B cell (primary cell): ENCODE results near the gene TEX35. TPM values are rescaled to one million over a fixed set of nuclear protein-coding genes. Genes with fewer than 3 reads are reported as not detected.
A peak's percentile ranks its signal among the peaks of the same experiment; 100 is the strongest.

Source experiments
- ATAC-seq: fragments of 200-7000 bp; cut with Tn5 transposase; one replicate; pipeline ENCODE4 v1.10.0; 2021; ENCODE audit warnings: low read depth, mild to moderate bottlenecking, moderate number of reproducible peaks, moderate library complexity
- CTCF ChIA-PET: fragments of 350-600 bp; sonication (Branson Sonifier 250); formaldehyde crosslinking; loops from one replicate; lab custom pipeline; 2021; ENCODE audit warnings: antibody characterized with exemption, inconsistent platforms; lab: Charles Lee
- POLR2A ChIA-PET: fragments of 350-600 bp; sonication (Branson Sonifier 250); formaldehyde crosslinking; loops from one replicate; lab custom pipeline; 2021; ENCODE audit warnings: antibody characterized with exemption; lab: Charles Lee
- DNase-seq: peaks from one replicate; pipeline ENCODE4 v3.0.0; 2013
- H2AFZ ChIP-seq: 2 replicates; pipeline ENCODE4 v1.6.1; 2012; ENCODE audit warnings: mild to moderate bottlenecking, low read depth, low read length; ENCODE audit not compliant: insufficient read depth, poor library complexity, severe bottlenecking
- H3K27ac ChIP-seq, 2 donors: 1 replicate in 1 of 2; 2 replicates in 1 of 2; pipeline ENCODE4 v1.5.1; 2012 to 2013; ENCODE audit warnings: low read length in 2 of 2, mild to moderate bottlenecking in 2 of 2, moderate library complexity in 1 of 2
- H3K27me3 ChIP-seq, 4 experiments: fragments of 200-600 bp in 1 of 4; sonication (generic) in 1 of 4; replicated peaks in 1 of 4; 1 replicate in 2 of 4; 2 replicates in 2 of 4; pipeline versions ENCODE4 v1.6.1 to v1.7.0; 2013 to 2016; ENCODE audit warnings: low read length in 3 of 4, mild to moderate bottlenecking in 2 of 4, mixed read lengths in 1 of 4, moderate library complexity in 1 of 4; ENCODE audit not compliant: insufficient read depth in 4 of 4, control insufficient read depth in 3 of 4; ENCODE audit errors: control extremely low read depth in 1 of 4
- H3K36me3 ChIP-seq, 2 experiments: replicated peaks in 1 of 2; 1 replicate in 1 of 2; 2 replicates in 1 of 2; pipeline versions ENCODE4 v1.6.1 to v1.7.1; 2013; ENCODE audit warnings: low read length in 1 of 2; ENCODE audit not compliant: insufficient read depth in 2 of 2, control insufficient read depth in 1 of 2; ENCODE audit errors: control extremely low read depth in 1 of 2, extremely low read depth in 1 of 2
- H3K4me1 ChIP-seq, 2 donors: fragments of 200-600 bp in 1 of 2; sonication (generic) in 1 of 2; 1 replicate in 1 of 2; 2 replicates in 1 of 2; pipeline versions ENCODE4 v1.5.1 to v1.6.1; 2013 to 2017; ENCODE audit warnings: low read length in 2 of 2; ENCODE audit not compliant: control insufficient read depth in 2 of 2, insufficient read depth in 2 of 2
- H3K4me2 ChIP-seq: replicated peaks from 2 replicates; pipeline ENCODE3; 2012; ENCODE audit warnings: mild to moderate bottlenecking, low read depth, low read length; ENCODE audit not compliant: poor library complexity, severe bottlenecking
- H3K4me3 ChIP-seq, 5 experiments: fragments of 200-600 bp in 1 of 5; sonication (generic) in 1 of 5; 1 replicate in 3 of 5; 2 replicates in 2 of 5; pipeline versions ENCODE4 v1.5.1 to v1.7.0; 2011 to 2016; ENCODE audit warnings: low read length in 4 of 5, mild to moderate bottlenecking in 4 of 5, low read depth in 2 of 5, control low read depth in 1 of 5, moderate library complexity in 1 of 5; ENCODE audit not compliant: insufficient read depth in 1 of 5; ENCODE audit errors: control extremely low read depth in 1 of 5, extremely low read depth in 1 of 5
- H3K79me2 ChIP-seq: fragments of 200-600 bp; sonication (generic); one replicate; pipeline ENCODE4 v1.6.0; 2016; ENCODE audit warnings: low read length; ENCODE audit not compliant: control insufficient read depth, insufficient read depth
- H3K9ac ChIP-seq: fragments of 200-600 bp; sonication (generic); 2 replicates; pipeline ENCODE4 v1.6.1; 2017; ENCODE audit warnings: mild to moderate bottlenecking, low read length, moderate library complexity
- H3K9me3 ChIP-seq, 3 donors: one replicate each; pipeline versions ENCODE4 v1.6.1 to v1.7.1; 2013; ENCODE audit warnings: low read length in 2 of 3; ENCODE audit not compliant: control insufficient read depth in 2 of 3, insufficient read depth in 1 of 3; ENCODE audit errors: control extremely low read depth in 1 of 3
- H4K20me1 ChIP-seq: 2 replicates; pipeline ENCODE4 v1.6.0; 2012; ENCODE audit warnings: mild to moderate bottlenecking, low read length; ENCODE audit not compliant: insufficient read depth, control insufficient read depth, poor library complexity, severe bottlenecking
- H3K27ac Mint-ChIP-seq: one replicate; pipeline ENCODE4 v1.8.0; 2021; ENCODE audit warnings: mixed read lengths
- H3K27me3 Mint-ChIP-seq: one replicate; pipeline ENCODE4 v1.8.0; 2021; ENCODE audit warnings: mixed read lengths
- H3K4me1 Mint-ChIP-seq: one replicate; pipeline ENCODE4 v1.8.0; 2021; ENCODE audit warnings: mixed read lengths
- H3K4me3 Mint-ChIP-seq: one replicate; pipeline ENCODE4 v1.8.0; 2021; ENCODE audit warnings: mixed read lengths
- H3K9me3 Mint-ChIP-seq: one replicate; pipeline ENCODE4 v1.8.0; 2022; ENCODE audit warnings: mixed read lengths; ENCODE audit not compliant: insufficient read depth
- CTCF ChIP-seq: fragments of 200-600 bp; IDR thresholded peaks from one replicate; pipeline ENCODE4 v1.8.0; 2022; ENCODE audit warnings: antibody characterized with exemption, mild to moderate bottlenecking
- EZH2 ChIP-seq: IDR thresholded peaks from 2 replicates; pipeline ENCODE4 v1.6.1; 2012; ENCODE audit warnings: borderline replicate concordance, low read depth, mild to moderate bottlenecking, moderate library complexity, low read length; ENCODE audit not compliant: insufficient read depth, poor library complexity, severe bottlenecking
- whole genome bisulfite sequencing: methylation state at CpG from one replicate; pipeline ENCODE4 v1.1.5; 2013; ENCODE audit warnings: missing lambda C conversion rate; ENCODE audit not compliant: insufficient coverage; 5-methylcytosine and 5-hydroxymethylcytosine counted together
- intact Hi-C: fragments of 100-400 bp; cut with micrococcal nuclease; formaldehyde crosslinking; loops from one replicate; pipeline ENCODE4 v1.10.0; 2022
- polyA plus RNA-seq: library from polyadenylated mRNA; depleted of rRNA; stranded (reverse); fragments of >200 nt; gene quantifications from 2 replicates; pipeline ENCODE4 v1.2.3, GENCODE V29; 2012
- total RNA-seq, 2 donors: library from RNA; stranded (reverse); fragments of 120-200 nt in 1 of 2; gene quantifications; 1 replicate in 1 of 2; 2 replicates in 1 of 2; pipeline versions ENCODE4 v1.2.3 to v1.2.4, GENCODE V29; 2013 to 2022

The TEX35 gene
- total and polyA plus RNA-seq, 2 donors (not counting 1 experiment from before 2014, with no cell fraction given): 0.09 TPM; not detected in 1

GRCh38 chr1:178530502-178530901 is 17.6 kb downstream of the TEX35 start:
- Histone ChIP-seq H3K36me3 (no peaks in the 10 kb centered on the region), H3K27me3 (no peaks in the 10 kb centered on the region), H3K4me2 (no peak overlapping the region), H2AFZ (no peak overlapping the region), H3K27ac (no peak overlapping the region), H3K79me2 (no peaks in the 10 kb centered on the region), H4K20me1 (no peaks in the 10 kb centered on the region), H3K4me1 (peaks cover 0 to 9% of the 10 kb centered on the region in 2 donors), H3K9me3 (no peaks in the 10 kb centered on the region), H3K9ac (no peak overlapping the region), H3K4me3 (no peak overlapping the region)
- 97% methylated on average over 3 of the region's 3 CpGs for WGBS
- no peak for TF ChIP-seq CTCF
- TF ChIP-seq EZH2: no peak
- no peak for ATAC-seq
- Mint-ChIP-seq H3K27me3 (no peaks in the 10 kb centered on the region), H3K9me3 (no peaks in the 10 kb centered on the region), H3K4me1 (peaks cover 4% of the 10 kb centered on the region), H3K4me3 (no peak overlapping the region), H3K27ac (no peak overlapping the region)
- ChIA-PET CTCF (interaction anchor here (1.2 to 18.9 kb wide), 4 partner anchors 12 to 472 kb away, joined by 3 to 594 read pairs (median 28); no protein-coding TSS in a partner anchor), POLR2A (no interaction called here)
- no peak for DNase-seq
- intact Hi-C loops: loop anchor here (5.0 kb wide), 1 partner anchor 552 kb away; the partner anchor contains the start of gene TOR3A

- Mint-ChIP-seq H3K4me3 (no peak overlapping the region), H3K4me1 (peaks cover 4% of the 10 kb centered on the region), H3K9me3 (no peaks in the 10 kb centered on the region), H3K27ac (no peak overlapping the region), H3K27me3 (no peaks in the 10 kb centered on the region)
- H3K9me3 ChIP-seq: no peaks in the 10 kb centered on the region
- no peaks in the 10 kb centered on the region for H3K36me3 ChIP-seq
- H3K4me1 ChIP-seq: peaks cover 0 to 9% of the 10 kb centered on the region in 2 donors
- intact Hi-C loops: loop anchor here (1.0 to 5.0 kb wide), 4 partner anchors 222 to 837 kb away; partner anchors contain the start of gene TOR3A
- ChIA-PET CTCF (interaction anchor here (0.6 to 18.9 kb wide), 28 partner anchors 10 to 1278 kb away, joined by 3 to 594 read pairs (median 4); partner anchors contain the start of gene TOR3A), POLR2A (interaction anchor here (0.6 to 1.6 kb wide), 2 partner anchors 471 to 483 kb away, joined by 4 to 5 read pairs; no protein-coding TSS in a partner anchor)
- no peaks in the 10 kb centered on the region for H3K27me3 ChIP-seq
- no peak overlapping the region for H3K27ac ChIP-seq
- TF ChIP-seq CTCF (no peak), EZH2 (no peak)
- peak overlapping the region; percentile 14 for H3K4me2 ChIP-seq
- no peak overlapping the region for H3K9ac ChIP-seq
- H2AFZ ChIP-seq: peak overlapping the region; percentile 56
- no peaks in the 10 kb centered on the region for H4K20me1 ChIP-seq
- ATAC-seq (peak; percentile 24), DNase-seq (no peak)
- WGBS: 66% methylated on average over 10 of the region's 10 CpGs
- no peak overlapping the region for H3K4me3 ChIP-seq
- H3K79me2 ChIP-seq: no peaks in the 10 kb centered on the region
These were observed 19.0 kb downstream of the TEX35 start for GRCh38 chr1:178531887-178532286.
